Kidney (tissue), 14 donors: Measurements from ENCODE around the gene MARCHF2. TPM values are rescaled to one million over a fixed set of nuclear protein-coding genes. Genes with fewer than 3 reads are reported as not detected.

ENCODE experiments used
- DNase-seq, 5 donors: peaks; one replicate each; pipeline ENCODE4 v3.0.0-alpha.2; 2013 to 2020
- FAIRE-seq: peaks from 2 replicates; lab custom pipeline; 2012; peaks lifted over from hg19 to GRCh38; lab: Jason Lieb, UNC
- H3K27ac ChIP-seq, 2 donors: one replicate each; pipeline ENCODE4 v1.7.0; 2013; ENCODE audit warnings: low read depth in 2 of 2, low read length in 2 of 2, inconsistent platforms in 1 of 2
- H3K27me3 ChIP-seq: one replicate; pipeline ENCODE4 v1.7.1; 2013; ENCODE audit warnings: low read length, inconsistent platforms; ENCODE audit not compliant: control insufficient read depth, insufficient read depth
- H3K36me3 ChIP-seq, 3 donors: one replicate each; pipeline versions ENCODE4 v1.7.0 to v1.7.1; 2013; ENCODE audit warnings: low read length in 3 of 3, control low read depth in 1 of 3, inconsistent platforms in 1 of 3; ENCODE audit not compliant: insufficient read depth in 3 of 3, control insufficient read depth in 2 of 3
- H3K4me1 ChIP-seq, 3 donors: one replicate each; pipeline versions ENCODE4 v1.7.0 to v1.7.1; 2013; ENCODE audit warnings: low read length in 3 of 3, inconsistent platforms in 1 of 3, low read depth in 1 of 3; ENCODE audit not compliant: control insufficient read depth in 2 of 3, insufficient read depth in 2 of 3
- H3K4me3 ChIP-seq, 3 donors: one replicate each; pipeline versions ENCODE4 v1.7.0 to v1.8.1; 2013; ENCODE audit warnings: low read length in 3 of 3, control low read depth in 1 of 3, inconsistent platforms in 1 of 3
- H3K9ac ChIP-seq, 3 donors: one replicate each; pipeline versions ENCODE4 v1.7.0 to v1.7.1; 2013; ENCODE audit warnings: low read length in 3 of 3, control low read depth in 1 of 3, inconsistent platforms in 1 of 3
- H3K9me3 ChIP-seq, 3 donors: one replicate each; pipeline versions ENCODE4 v1.7.0 to v1.7.1; 2013; ENCODE audit warnings: low read length in 3 of 3, control low read depth in 1 of 3, inconsistent platforms in 1 of 3; ENCODE audit not compliant: control insufficient read depth in 2 of 3, insufficient read depth in 1 of 3
- intact Hi-C: fragments of 100-400 bp; cut with DNase I; formaldehyde crosslinking; loops from one replicate; pipeline ENCODE4 v1.11.1; 2022
- polyA plus RNA-seq: library from polyadenylated mRNA; stranded (reverse); fragments of 350-450 nt; fragmentation: Illumina TruSeq; extraction: RNeasy Lipid Tissue Mini Kit (QIAGEN cat#74804); gene quantifications from one replicate; pipeline ENCODE4 v1.2.3, GENCODE V29; 2014; ENCODE audit warnings: low read depth, low replicate concordance; ENCODE audit not compliant: insufficient read depth
- total RNA-seq: library from RNA; stranded (reverse); fragmentation: NEBNext Ultra II Directional; extraction: Animal tissue kit (Norgen Biotek cat#: 25700); gene quantifications from one replicate; pipeline ENCODE4 v1.2.1, GENCODE V29; 2021
- TF ChIP-seq, protein P1 (sequence below): IDR thresholded peaks from 3 replicates; pipeline ENCODE4 v1.5.1; 2012; ENCODE audit warnings: mild to moderate bottlenecking, moderate library complexity, borderline replicate concordance; ENCODE audit not compliant: insufficient read depth; ENCODE audit errors: extremely low read depth
- donor health status: control.
- donor health status: control.
- donor health status: control.
- donor health status: control.
- donor health status: control.
- donor health status: DM: yes; HTN: yes; CAD: no.
- donor health status: Normal renal cell carcinoma (clear cell type).

MARCHF2 gene
- total and polyA plus RNA-seq, 2 donors from 2014 or later = 46.5 to 48.4 TPM

DNA sequence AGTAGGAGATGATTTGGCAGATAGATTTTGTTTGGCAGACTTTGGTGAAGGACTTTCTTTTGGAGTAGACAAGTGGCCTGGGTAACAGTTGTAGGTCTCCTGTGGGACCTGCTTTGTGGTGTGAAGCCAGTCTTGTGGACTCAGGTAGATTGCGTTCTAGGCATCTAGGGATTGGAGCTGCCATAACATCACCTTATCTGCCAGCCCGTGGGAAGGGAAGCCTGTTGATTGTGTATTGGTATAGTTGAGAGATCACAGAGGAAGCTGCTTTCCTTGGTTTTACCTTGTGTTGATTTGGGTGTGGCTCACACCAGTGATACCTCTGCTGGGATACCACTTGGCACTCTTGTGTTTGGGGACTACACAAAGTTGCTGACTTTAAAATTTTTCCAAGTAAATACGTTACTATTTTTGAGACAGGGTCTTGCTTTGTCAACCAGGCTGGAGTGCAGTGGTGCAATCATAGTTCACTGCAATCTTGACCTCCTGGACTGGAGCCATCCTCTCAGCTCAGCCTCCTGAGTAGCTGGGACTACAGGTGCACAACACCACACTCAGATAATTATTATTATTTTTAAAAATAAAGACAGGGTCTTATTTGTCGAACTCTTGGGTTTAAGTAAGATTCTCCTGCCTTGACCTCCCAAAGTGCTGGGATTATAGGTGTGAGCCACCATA, 39.5 kb downstream of the MARCHF2 start:
- DNase-seq (no peak), FAIRE-seq (no peak)
- Histone ChIP-seq H3K27me3 (no peaks in the 10 kb centered on the region), H3K9me3 (no peaks in the 10 kb centered on the region), H3K4me1 (peaks cover 4 to 50% (median 33%) of the 10 kb centered on the region in 3 donors), H3K27ac (no peak overlapping the region), H3K4me3 (peak overlapping the region in 1 of 3 donors; percentile 0), H3K36me3 (peaks cover 3 to 26% (median 10%) of the 10 kb centered on the region in 3 donors), H3K9ac (no peak overlapping the region)
- intact Hi-C loops = no loop called here
- TF ChIP-seq, protein P1, sequence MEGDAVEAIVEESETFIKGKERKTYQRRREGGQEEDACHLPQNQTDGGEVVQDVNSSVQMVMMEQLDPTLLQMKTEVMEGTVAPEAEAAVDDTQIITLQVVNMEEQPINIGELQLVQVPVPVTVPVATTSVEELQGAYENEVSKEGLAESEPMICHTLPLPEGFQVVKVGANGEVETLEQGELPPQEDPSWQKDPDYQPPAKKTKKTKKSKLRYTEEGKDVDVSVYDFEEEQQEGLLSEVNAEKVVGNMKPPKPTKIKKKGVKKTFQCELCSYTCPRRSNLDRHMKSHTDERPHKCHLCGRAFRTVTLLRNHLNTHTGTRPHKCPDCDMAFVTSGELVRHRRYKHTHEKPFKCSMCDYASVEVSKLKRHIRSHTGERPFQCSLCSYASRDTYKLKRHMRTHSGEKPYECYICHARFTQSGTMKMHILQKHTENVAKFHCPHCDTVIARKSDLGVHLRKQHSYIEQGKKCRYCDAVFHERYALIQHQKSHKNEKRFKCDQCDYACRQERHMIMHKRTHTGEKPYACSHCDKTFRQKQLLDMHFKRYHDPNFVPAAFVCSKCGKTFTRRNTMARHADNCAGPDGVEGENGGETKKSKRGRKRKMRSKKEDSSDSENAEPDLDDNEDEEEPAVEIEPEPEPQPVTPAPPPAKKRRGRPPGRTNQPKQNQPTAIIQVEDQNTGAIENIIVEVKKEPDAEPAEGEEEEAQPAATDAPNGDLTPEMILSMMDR = no peak

DNA sequence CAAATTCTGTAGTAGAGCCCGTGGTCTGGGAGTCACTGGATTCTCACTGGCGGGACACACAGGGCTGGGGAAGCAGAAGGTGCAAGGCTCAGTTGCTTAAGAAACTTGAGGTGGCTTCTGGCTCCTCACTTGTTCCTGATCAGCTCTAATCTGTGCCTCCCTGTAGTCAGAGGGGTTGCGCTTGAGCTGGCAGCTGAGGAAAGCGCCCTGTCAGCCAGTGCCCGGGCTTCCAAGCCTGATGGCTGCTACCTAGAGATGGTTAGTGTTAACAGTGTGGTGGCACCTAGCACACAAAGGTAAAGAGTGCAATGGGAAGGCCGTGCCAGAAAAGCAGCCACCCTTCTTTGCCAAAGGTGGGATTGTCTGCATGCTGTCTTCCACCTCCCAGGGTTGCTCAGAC, 40.5 kb downstream of the MARCHF2 start:
- Histone ChIP-seq H3K27me3 (no peaks in the 10 kb centered on the region), H3K4me3 (no peak overlapping the region), H3K36me3 (peaks cover 3 to 26% (median 10%) of the 10 kb centered on the region in 3 donors), H3K27ac (no peak overlapping the region), H3K9me3 (no peaks in the 10 kb centered on the region), H3K9ac (no peak overlapping the region), H3K4me1 (peaks cover 4 to 57% (median 34%) of the 10 kb centered on the region in 3 donors)
- intact Hi-C loops = no loop called here
- TF ChIP-seq, protein P1 = no peak
- FAIRE-seq (no peak), DNase-seq (no peak)

DNA sequence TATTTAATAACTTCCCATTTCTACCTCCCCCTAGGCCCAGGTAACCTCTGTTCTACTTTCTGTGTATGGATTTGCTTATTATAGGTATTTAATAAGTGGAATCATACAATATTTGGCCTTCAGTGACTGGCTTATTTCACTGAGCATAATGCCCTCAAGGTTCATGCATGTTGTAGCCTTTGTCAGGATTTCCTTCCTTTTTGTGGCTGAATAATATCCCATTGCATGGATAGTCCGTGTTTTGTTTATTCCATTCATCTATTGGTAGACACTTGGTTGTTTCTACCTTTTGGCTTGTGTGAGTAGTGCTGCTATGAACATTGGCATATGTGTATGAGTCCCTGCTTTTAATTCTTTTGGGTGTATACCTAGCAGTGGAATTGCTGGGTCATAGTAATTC, 41.1 kb downstream of the MARCHF2 start:
- Histone ChIP-seq H3K9ac (no peak overlapping the region), H3K9me3 (no peaks in the 10 kb centered on the region), H3K36me3 (peaks cover 3 to 26% (median 10%) of the 10 kb centered on the region in 3 donors), H3K4me3 (no peak overlapping the region), H3K27me3 (no peaks in the 10 kb centered on the region), H3K27ac (no peak overlapping the region), H3K4me1 (peaks cover 2 to 58% (median 37%) of the 10 kb centered on the region in 3 donors)
- intact Hi-C loops = no loop called here
- FAIRE-seq (no peak), DNase-seq (no peak)
- TF ChIP-seq, protein P1 = no peak

DNA sequence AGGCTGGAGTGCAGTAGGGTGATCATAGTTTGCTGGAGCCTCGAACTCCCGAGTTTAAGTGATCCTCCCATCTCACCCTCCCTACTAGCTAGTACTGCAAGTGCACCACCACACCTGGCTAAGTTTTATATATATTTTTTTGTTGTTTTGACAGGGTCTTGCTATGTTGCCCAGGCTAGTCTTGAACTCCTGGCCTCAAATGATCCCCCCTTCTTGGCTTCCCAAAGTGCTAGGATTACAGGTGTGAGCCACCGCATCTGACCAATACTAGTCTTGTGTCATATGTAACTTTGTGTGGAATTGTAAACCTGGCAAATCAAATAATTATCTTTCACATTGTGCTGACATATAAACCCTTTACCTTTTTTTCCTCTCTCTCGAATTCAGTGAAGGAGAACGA, 41.9 kb downstream of the MARCHF2 start:
- Histone ChIP-seq H3K27me3 (no peaks in the 10 kb centered on the region), H3K36me3 (peaks cover 3 to 26% (median 10%) of the 10 kb centered on the region in 3 donors), H3K4me3 (no peak overlapping the region), H3K27ac (no peak overlapping the region), H3K9me3 (no peaks in the 10 kb centered on the region), H3K9ac (no peak overlapping the region), H3K4me1 (peaks cover 2 to 58% (median 37%) of the 10 kb centered on the region in 3 donors)
- no peak for FAIRE-seq
- intact Hi-C loops = no loop called here
- DNase-seq = no peak
- TF ChIP-seq, protein P1 = no peak
